Transverse colon (tissue), 4 donors: ENCODE results near the gene LYZL6. TPM values are rescaled to one million over a fixed set of nuclear protein-coding genes. Genes with fewer than 3 reads are reported as not detected.
A peak's percentile ranks its signal among the peaks of the same experiment; 100 is the strongest.

ENCODE experiments used
- DNase-seq: peaks from one replicate; pipeline ENCODE4 v3.0.0-alpha.2; 2019
- H3K27ac ChIP-seq, 4 donors: fragments of 200-600 bp; sonication (generic); 2 replicates each; pipeline ENCODE4 v1.5.1; 2016 to 2018; ENCODE audit warnings: inconsistent platforms in 4 of 4
- H3K27me3 ChIP-seq: fragments of 200-600 bp; sonication (generic); 2 replicates; pipeline ENCODE4 v1.5.1; 2017; ENCODE audit warnings: inconsistent platforms
- H3K36me3 ChIP-seq, 4 donors: fragments of 200-600 bp; sonication (generic); 2 replicates each; pipeline ENCODE4 v1.5.1; 2017 to 2019; ENCODE audit warnings: inconsistent platforms in 4 of 4
- H3K4me1 ChIP-seq, 4 donors: fragments of 200-600 bp; sonication (generic); 2 replicates each; pipeline ENCODE4 v1.5.1; 2017 to 2020; ENCODE audit warnings: inconsistent platforms in 4 of 4
- H3K4me3 ChIP-seq, 4 donors: fragments of 200-600 bp; sonication (generic); 1 replicate in 1 of 4; 2 replicates in 3 of 4; pipeline versions ENCODE4 v1.5.1 to v1.6.1; 2017 to 2019; ENCODE audit warnings: inconsistent platforms in 4 of 4
- H3K9me3 ChIP-seq, 2 donors: fragments of 200-600 bp; sonication (generic); 2 replicates each; pipeline ENCODE4 v1.5.1; 2017 to 2019; ENCODE audit warnings: inconsistent platforms in 2 of 2
- EP300 ChIP-seq: sonication (generic); formaldehyde crosslinking; IDR thresholded peaks from one replicate; pipeline ENCODE4 v1.6.1; 2017; ENCODE audit warnings: antibody characterized with exemption, low read depth
- POLR2A ChIP-seq: fragments of 450-650 bp; IDR thresholded peaks from one replicate; pipeline ENCODE4 v1.6.1; 2016; ENCODE audit warnings: antibody characterized with exemption, mild to moderate bottlenecking, moderate library complexity
- POLR2AphosphoS5 ChIP-seq, 3 donors: sonication (generic); formaldehyde crosslinking; IDR thresholded peaks; one replicate each; pipeline ENCODE4 v1.6.1; 2016; ENCODE audit warnings: antibody characterized with exemption in 3 of 3
- WGBS, 2 donors: methylation state at CpG; one replicate each; pipeline ENCODE4 v1.1.5; 2018; ENCODE audit warnings: low coverage in 1 of 2; 5-methylcytosine and 5-hydroxymethylcytosine counted together
- in situ Hi-C, 4 donors: fragments of 200-750 bp; cut with MboI; loops; one replicate each; pipeline versions ENCODE4 v1.15.0 to v1.15.1; 2017; ENCODE audit warnings: low sequenced_read_pairs in 3 of 4, low pct_ligation_motif_present in 1 of 4, low pct_unique_long_range_greater_than_20kb in 1 of 4
- intact Hi-C: fragments of 100-400 bp; cut with DNase I; formaldehyde crosslinking; loops from one replicate; pipeline ENCODE4 v1.15.1; 2023; ENCODE audit warnings: low total_unique reads
- total RNA-seq, 4 donors: library from RNA; depleted of rRNA; stranded (reverse); fragments of >200 nt; gene quantifications; one replicate each; pipeline ENCODE4 v1.1.0, GENCODE V29; 2016
- TF ChIP-seq, protein P1 (sequence below), 5 experiments: fragments of 200-600 bp in 3 of 5; fragments of 450-650 bp in 2 of 5; sonication (generic) in 3 of 5; IDR thresholded peaks; 1 replicate in 2 of 5; 2 replicates in 3 of 5; pipeline ENCODE4 v1.5.1; 2016 to 2017; ENCODE audit warnings: antibody characterized with exemption in 5 of 5, inconsistent platforms in 3 of 5, mild to moderate bottlenecking in 2 of 5, moderate library complexity in 1 of 5

Gene LYZL6
- total RNA-seq, 4 donors from 2014 or later = not detected

DNA sequence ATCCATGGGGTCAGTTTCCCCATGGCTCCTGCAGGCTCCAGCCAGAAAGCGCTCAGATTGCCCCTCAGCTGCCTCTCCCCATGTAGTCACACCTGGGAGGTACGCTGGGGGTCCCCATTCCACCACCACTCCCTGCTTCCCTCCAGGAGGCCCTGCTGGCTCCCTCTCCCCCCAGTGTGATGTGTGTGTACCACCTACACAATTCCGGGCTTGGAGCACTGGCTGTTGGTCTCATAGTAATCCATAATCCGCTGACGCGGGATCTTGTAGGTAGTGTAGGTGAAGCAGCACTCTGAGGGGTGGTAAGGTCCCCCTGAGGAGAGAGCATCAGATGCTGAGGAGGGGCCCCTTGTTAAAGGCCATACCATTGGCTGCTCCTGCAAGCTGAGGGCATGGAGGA, 40.6 kb upstream of the LYZL6 start:
- peaks cover 0 to 4% (median 0%) of the 10 kb centered on the region in 4 donors for H3K4me1 ChIP-seq
- TF ChIP-seq POLR2A (no peak), EP300 (no peak), POLR2AphosphoS5 (IDR thresholded peaks at IDR 0.05) (no peak)
- TF ChIP-seq, protein P1, sequence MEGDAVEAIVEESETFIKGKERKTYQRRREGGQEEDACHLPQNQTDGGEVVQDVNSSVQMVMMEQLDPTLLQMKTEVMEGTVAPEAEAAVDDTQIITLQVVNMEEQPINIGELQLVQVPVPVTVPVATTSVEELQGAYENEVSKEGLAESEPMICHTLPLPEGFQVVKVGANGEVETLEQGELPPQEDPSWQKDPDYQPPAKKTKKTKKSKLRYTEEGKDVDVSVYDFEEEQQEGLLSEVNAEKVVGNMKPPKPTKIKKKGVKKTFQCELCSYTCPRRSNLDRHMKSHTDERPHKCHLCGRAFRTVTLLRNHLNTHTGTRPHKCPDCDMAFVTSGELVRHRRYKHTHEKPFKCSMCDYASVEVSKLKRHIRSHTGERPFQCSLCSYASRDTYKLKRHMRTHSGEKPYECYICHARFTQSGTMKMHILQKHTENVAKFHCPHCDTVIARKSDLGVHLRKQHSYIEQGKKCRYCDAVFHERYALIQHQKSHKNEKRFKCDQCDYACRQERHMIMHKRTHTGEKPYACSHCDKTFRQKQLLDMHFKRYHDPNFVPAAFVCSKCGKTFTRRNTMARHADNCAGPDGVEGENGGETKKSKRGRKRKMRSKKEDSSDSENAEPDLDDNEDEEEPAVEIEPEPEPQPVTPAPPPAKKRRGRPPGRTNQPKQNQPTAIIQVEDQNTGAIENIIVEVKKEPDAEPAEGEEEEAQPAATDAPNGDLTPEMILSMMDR (IDR thresholded peaks at IDR 0.05) = no peak
- DNase-seq = no peak
- in situ Hi-C loops (no loop called here), intact Hi-C loops (loop anchor here (5.0 to 10.0 kb wide), 2 partner anchors 161 to 233 kb away; no protein-coding TSS in a partner anchor)
- H3K27me3 ChIP-seq = no peaks in the 10 kb centered on the region
- no peak overlapping the region for H3K27ac ChIP-seq
- 92% methylated on average over 6 of the region's 6 CpGs; no CpG with 5 or more reads in 1 of the 2 donors for WGBS, 2 donors
- no peaks in the 10 kb centered on the region for H3K36me3 ChIP-seq
- H3K4me3 ChIP-seq = no peak overlapping the region
- no peaks in the 10 kb centered on the region for H3K9me3 ChIP-seq

DNA sequence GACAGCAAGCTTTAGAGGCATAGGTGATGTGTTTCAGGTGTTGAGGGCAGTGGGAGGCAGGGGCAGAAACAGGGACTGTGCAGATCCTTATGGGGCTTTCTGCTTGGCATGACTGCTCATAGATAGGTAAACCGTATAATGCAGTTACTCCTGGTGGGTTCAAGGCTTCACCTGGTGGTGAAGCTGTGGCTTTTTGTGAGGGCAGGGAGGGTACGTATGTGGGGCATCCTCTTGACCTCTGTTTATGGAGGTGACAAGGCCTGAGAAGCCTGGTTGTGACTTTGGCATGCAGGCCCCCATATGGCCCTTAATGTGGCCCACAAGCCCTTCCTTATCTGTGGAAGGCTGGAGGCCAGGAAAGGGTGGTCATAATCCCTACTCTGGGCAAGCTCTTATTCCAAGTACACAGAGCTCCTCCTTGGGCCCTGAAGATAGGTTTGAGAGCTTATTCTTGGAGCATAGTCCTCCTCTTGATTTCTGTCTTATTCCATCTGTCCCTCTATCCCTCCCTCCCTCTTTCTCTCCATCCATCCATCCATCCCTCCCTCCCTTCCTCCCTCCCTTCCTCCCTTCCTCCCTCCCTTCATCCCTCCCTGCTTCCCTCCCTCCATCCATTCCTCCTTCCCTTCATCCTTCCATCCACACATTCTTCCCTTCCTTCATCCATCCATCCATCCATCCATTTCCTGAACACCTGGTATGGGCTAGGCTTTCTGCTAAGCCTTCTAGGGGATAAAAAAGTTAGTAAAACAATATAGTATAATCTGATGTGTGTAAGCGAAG, 39.1 kb upstream of the LYZL6 start:
- in situ Hi-C loops = no loop called here
- no peak for DNase-seq
- WGBS, 2 donors = 75 to 84% methylated on average over 1 to 3 of the region's 3 CpGs
- Histone ChIP-seq H3K36me3 (no peaks in the 10 kb centered on the region), H3K4me1 (peaks cover 0 to 4% (median 0%) of the 10 kb centered on the region in 4 donors), H3K4me3 (no peak overlapping the region), H3K27me3 (no peaks in the 10 kb centered on the region), H3K27ac (no peak overlapping the region), H3K9me3 (no peaks in the 10 kb centered on the region)
- TF ChIP-seq EP300 = no peak
- no peak for TF ChIP-seq POLR2A
- no peak for TF ChIP-seq POLR2AphosphoS5 (IDR thresholded peaks at IDR 0.05)
- TF ChIP-seq, protein P1 (IDR thresholded peaks at IDR 0.05) = no peak
- intact Hi-C loops = loop anchor here (5.0 to 10.0 kb wide), 2 partner anchors 162 to 235 kb away; no protein-coding TSS in a partner anchor

DNA sequence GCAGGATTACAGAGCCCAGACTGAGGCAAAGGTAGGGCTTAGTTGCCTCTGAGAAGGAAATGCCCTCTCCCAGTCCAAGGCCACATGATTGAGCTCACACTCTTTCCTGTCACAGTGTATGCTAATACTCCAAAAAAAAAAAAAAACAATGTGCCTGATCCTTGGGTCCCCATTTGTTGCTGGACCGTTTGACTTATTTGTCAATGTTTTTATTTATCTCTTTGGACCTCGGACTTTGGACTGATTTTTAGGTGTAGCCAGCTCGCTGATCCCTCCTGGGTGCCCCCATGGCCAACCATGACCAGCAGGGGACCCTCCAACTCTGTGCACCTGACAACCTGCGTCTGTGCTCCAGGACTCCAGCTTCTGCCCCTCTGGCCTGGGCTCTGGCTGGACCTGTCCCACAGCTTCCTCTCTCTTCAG, 38.4 kb upstream of the LYZL6 start:
- in situ Hi-C loops = no loop called here
- DNase-seq = peak; percentile 28
- no peaks in the 10 kb centered on the region for H3K9me3 ChIP-seq
- 41 to 55% methylated on average over 4 of the region's 4 CpGs for WGBS, 2 donors
- no peak overlapping the region for H3K27ac ChIP-seq
- no peak overlapping the region for H3K4me3 ChIP-seq
- peaks cover 0 to 4% (median 0%) of the 10 kb centered on the region in 4 donors for H3K4me1 ChIP-seq
- intact Hi-C loops = loop anchor here (5.0 to 10.0 kb wide), 2 partner anchors 163 to 235 kb away; no protein-coding TSS in a partner anchor
- no peaks in the 10 kb centered on the region for H3K36me3 ChIP-seq
- no peaks in the 10 kb centered on the region for H3K27me3 ChIP-seq
- TF ChIP-seq, protein P1 (IDR thresholded peaks at IDR 0.05) = peak in 3 of 5 experiments; percentile 6 to 23 (median 16)
- TF ChIP-seq POLR2AphosphoS5 (IDR thresholded peaks at IDR 0.05) = no peak

DNA sequence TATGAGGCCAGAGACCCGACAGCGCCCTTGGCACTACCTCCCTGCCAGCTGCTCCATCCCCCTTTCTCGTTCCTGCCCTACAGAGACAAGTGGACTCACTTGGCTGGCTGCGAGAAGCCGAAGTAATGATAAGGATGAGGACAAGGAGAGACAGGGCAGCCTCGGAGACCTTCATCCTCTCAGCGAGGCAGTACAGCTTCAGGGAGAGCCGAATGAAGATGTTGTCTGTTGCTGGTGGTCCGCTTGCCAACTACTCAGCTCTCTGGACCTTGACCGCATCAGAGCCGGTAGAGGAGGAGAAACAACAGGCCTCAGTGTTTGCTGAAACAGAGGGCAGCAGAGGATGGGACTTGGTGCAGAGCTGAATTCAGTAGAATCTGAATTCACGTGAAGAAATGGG, 37.7 kb upstream of the LYZL6 start, which contains the start of gene CCL16:
Gene CCL16, minus strand, starts transcription at position 252 of the 400 bp plus-strand sequence. Its CDS starts 77 bp downstream, at position 175.
- Histone ChIP-seq H3K4me3 (no peak within 1 kb of the TSS), H3K4me1 (peaks cover 0 to 5% (median under 1%) of the 10 kb centered on the region in 4 donors), H3K27ac (no peak within 1 kb of the TSS), H3K27me3 (no peaks in the 10 kb centered on the region), H3K9me3 (no peaks in the 10 kb centered on the region), H3K36me3 (no peaks in the 10 kb centered on the region)
- intact Hi-C loops (loop anchor here (5.0 to 10.0 kb wide), 2 partner anchors 164 to 236 kb away; no protein-coding TSS in a partner anchor), in situ Hi-C loops (no loop called here)
- DNase-seq = no peak
- no peak for TF ChIP-seq POLR2AphosphoS5 (IDR thresholded peaks at IDR 0.05)
- no peak for TF ChIP-seq EP300
- no peak for TF ChIP-seq POLR2A
- TF ChIP-seq, protein P1 (IDR thresholded peaks at IDR 0.05) = no peak
- 80 to 91% methylated on average over 1 to 12 of the region's 12 CpGs for WGBS, 2 donors
